Sigmoid colon (tissue), 7 donors: ENCODE measurements around the gene ACOXL. TPM values are rescaled to one million over a fixed set of nuclear protein-coding genes. Genes with fewer than 3 reads are reported as not detected.

Experiments used
- DNase-seq: peaks from one replicate; pipeline ENCODE4 v3.0.0-alpha.2; 2019
- H3K27ac ChIP-seq, 4 donors: fragments of 200-600 bp; sonication (generic); one replicate each; pipeline ENCODE4 v1.5.1; 2016 to 2019; ENCODE audit warnings: mild to moderate bottlenecking in 1 of 4
- H3K27me3 ChIP-seq, 3 donors: fragments of 200-600 bp; sonication (generic); one replicate each; pipeline ENCODE4 v1.5.1; 2019; ENCODE audit warnings: mild to moderate bottlenecking in 1 of 3
- H3K36me3 ChIP-seq, 4 donors: fragments of 200-600 bp; sonication (generic); one replicate each; pipeline ENCODE4 v1.5.1; 2016 to 2019
- H3K4me1 ChIP-seq, 4 donors: fragments of 200-600 bp; sonication (generic); one replicate each; pipeline ENCODE4 v1.5.1; 2017 to 2019
- H3K4me3 ChIP-seq, 4 donors: fragments of 200-600 bp; sonication (generic); one replicate each; pipeline ENCODE4 v1.5.1; 2017 to 2019; ENCODE audit warnings: mild to moderate bottlenecking in 2 of 4, moderate library complexity in 1 of 4
- H3K9me3 ChIP-seq, 4 donors: fragments of 200-600 bp in 3 of 4; sonication (generic) in 3 of 4; one replicate each; pipeline versions ENCODE4 v1.5.1 to v1.6.1; 2013 to 2019
- CTCF ChIP-seq, 4 experiments: fragments of 450-650 bp in 3 of 4; fragments of 200-600 bp in 1 of 4; IDR thresholded peaks; one replicate each; pipeline ENCODE4 v1.5.1; 2016 to 2019; ENCODE audit warnings: antibody characterized with exemption in 4 of 4, mild to moderate bottlenecking in 3 of 4, moderate library complexity in 2 of 4
- EP300 ChIP-seq, 4 donors: sonication (generic); formaldehyde crosslinking; IDR thresholded peaks; one replicate each; pipeline ENCODE4 v1.6.1; 2017; ENCODE audit warnings: antibody characterized with exemption in 4 of 4
- POLR2A ChIP-seq, 2 donors: fragments of 450-650 bp; IDR thresholded peaks; one replicate each; pipeline ENCODE4 v1.6.1; 2016; ENCODE audit warnings: antibody characterized with exemption in 2 of 2, mild to moderate bottlenecking in 2 of 2, moderate library complexity in 2 of 2
- POLR2AphosphoS5 ChIP-seq, 4 donors: sonication (generic); formaldehyde crosslinking; IDR thresholded peaks; one replicate each; pipeline ENCODE4 v1.6.1; 2017; ENCODE audit warnings: antibody characterized with exemption in 4 of 4
- WGBS, 2 donors: extraction: QIAGEN DNeasy Blood & Tissue Kit; methylation state at CpG; one replicate each; pipeline ENCODE4 v1.1.7; 2013; 5-methylcytosine and 5-hydroxymethylcytosine counted together
- intact Hi-C: fragments of 100-400 bp; cut with DNase I; formaldehyde crosslinking; loops from one replicate; pipeline ENCODE4 v1.15.1; 2023
- polyA plus RNA-seq, 3 donors: library from polyadenylated mRNA; stranded (reverse); fragments of 200-250 nt; gene quantifications; one replicate each; pipeline ENCODE4 v1.2.3, GENCODE V29; 2013
- total RNA-seq, 4 donors: library from RNA; depleted of rRNA; stranded (reverse); fragments of >200 nt; gene quantifications; one replicate each; pipeline ENCODE4 v1.1.0, GENCODE V29; 2016
- donor health status: healthy with polysubstance abuse.
- donor health status: Bipolar disorder and iron deficiency.
- donor health status: healthy.

The ACOXL gene
- total and polyA plus RNA-seq, 7 donors: 0.45 TPM; not detected in 6

DNA sequence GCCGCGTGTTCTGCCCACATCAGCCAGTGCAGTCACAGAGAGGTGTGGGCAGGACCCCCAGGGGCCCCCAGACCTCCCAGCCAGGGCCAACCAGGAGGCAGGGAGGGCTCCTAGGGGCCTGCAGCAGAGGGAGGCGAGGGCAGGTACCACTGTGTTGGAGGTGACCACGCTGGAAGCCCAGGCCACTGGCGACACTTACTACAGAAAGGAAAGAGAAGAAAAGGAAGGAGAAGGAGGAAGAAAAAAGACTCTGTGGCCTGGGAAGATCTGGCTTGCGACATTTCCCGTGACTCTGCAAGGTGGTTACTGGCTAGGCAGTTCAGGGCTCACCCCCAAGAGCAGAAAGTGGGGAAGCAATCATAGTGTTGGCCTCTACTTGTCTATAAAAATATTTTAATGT, 290.3 kb downstream of the ACOXL start:
- no peak for TF ChIP-seq POLR2AphosphoS5 (IDR thresholded peaks at IDR 0.05)
- no peak for TF ChIP-seq EP300 (IDR thresholded peaks at IDR 0.05)
- TF ChIP-seq POLR2A (IDR thresholded peaks at IDR 0.05): no peak
- no peak for TF ChIP-seq CTCF (IDR thresholded peaks at IDR 0.05)
- WGBS, 2 donors: 83 to 93% methylated on average over 7 of the region's 7 CpGs
- intact Hi-C loops: no loop called here

DNA sequence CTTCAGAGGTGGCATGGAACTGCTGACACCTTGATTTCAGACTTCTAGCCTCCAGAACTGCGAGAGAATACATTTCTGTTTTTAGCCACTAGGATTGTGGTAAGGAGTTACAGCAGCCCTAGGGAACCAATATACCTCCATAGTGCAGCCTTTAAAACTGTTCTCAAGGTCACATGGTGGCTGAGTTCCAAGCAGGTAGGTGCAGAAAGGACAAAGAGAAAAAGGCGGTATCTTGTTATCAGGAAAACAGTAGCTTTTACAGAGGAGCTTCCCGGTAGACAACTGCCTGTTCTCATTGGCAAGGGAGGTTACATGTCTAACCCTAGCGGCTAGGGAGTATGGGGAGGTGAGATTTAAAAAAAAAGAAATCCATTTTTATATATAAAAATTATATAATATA, 292.1 kb downstream of the ACOXL start:
- H3K36me3 ChIP-seq: no peaks in the 10 kb centered on the region
- H3K4me1 ChIP-seq: no peaks in the 10 kb centered on the region
- no peak for DNase-seq
- TF ChIP-seq EP300 (IDR thresholded peaks at IDR 0.05): no peak
- no peak for TF ChIP-seq POLR2AphosphoS5 (IDR thresholded peaks at IDR 0.05)
- TF ChIP-seq CTCF (IDR thresholded peaks at IDR 0.05): no peak
- TF ChIP-seq POLR2A (IDR thresholded peaks at IDR 0.05): no peak
- no peak overlapping the region for H3K4me3 ChIP-seq
- no peaks in the 10 kb centered on the region for H3K27me3 ChIP-seq
- 25 to 74% methylated on average over 4 of the region's 4 CpGs for WGBS, 2 donors
- no peak overlapping the region for H3K27ac ChIP-seq
- intact Hi-C loops: no loop called here
- H3K9me3 ChIP-seq: no peaks in the 10 kb centered on the region

More for the DNA sequence above, 290.3 kb downstream of the ACOXL start:
- no peak overlapping the region for H3K27ac ChIP-seq
- H3K9me3 ChIP-seq: no peaks in the 10 kb centered on the region
- H3K4me1 ChIP-seq: no peaks in the 10 kb centered on the region
- H3K36me3 ChIP-seq: no peaks in the 10 kb centered on the region
- H3K27me3 ChIP-seq: no peaks in the 10 kb centered on the region
- no peak for DNase-seq
- H3K4me3 ChIP-seq: no peak overlapping the region

DNA sequence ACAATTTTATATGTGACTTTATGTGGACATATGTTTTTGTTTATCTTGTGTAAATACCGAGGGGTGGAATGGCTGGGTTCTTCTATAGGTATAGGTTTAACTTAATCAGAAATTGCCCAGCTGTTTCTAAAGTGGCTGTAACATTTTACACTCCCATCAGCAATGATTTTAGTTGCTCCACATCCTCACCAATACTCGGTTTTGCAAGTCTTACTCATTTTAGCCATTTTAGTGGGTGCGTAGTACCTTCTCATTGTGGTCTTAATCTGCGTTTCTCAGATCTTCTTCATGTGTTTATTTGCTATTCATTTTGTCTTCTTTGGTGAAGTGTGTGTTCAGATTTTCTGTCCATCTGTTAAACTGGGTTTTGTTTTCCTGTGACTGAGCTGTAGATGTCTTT, 292.9 kb downstream of the ACOXL start:
- intact Hi-C loops: no loop called here
- Histone ChIP-seq H3K36me3 (no peaks in the 10 kb centered on the region), H3K27ac (no peak overlapping the region), H3K27me3 (no peaks in the 10 kb centered on the region), H3K4me3 (no peak overlapping the region), H3K4me1 (no peaks in the 10 kb centered on the region), H3K9me3 (no peaks in the 10 kb centered on the region)
- 40 to 63% methylated on average over 4 of the region's 4 CpGs for WGBS, 2 donors
- no peak for DNase-seq
- TF ChIP-seq POLR2A (IDR thresholded peaks at IDR 0.05) (no peak), CTCF (IDR thresholded peaks at IDR 0.05) (no peak), EP300 (IDR thresholded peaks at IDR 0.05) (no peak), POLR2AphosphoS5 (IDR thresholded peaks at IDR 0.05) (no peak)

DNA sequence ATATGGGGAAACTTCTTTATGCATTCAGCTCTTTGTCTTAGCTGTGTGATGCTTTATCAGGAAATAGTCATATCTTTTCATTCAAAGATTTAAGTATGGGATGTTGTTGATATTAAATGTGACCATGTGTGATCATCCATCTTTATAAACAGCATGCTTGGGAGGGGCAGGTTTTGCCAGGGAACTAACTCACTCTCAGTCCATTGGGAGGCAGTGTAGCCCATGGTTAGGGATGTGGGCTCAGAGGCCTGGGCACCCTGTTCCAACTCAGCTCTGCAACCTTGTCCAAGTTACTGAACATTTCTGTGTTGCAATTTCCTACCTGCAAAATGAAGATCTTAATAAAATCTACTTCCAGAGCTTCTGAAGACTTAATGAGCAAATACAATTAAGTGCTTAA, 296.3 kb downstream of the ACOXL start:
- no peaks in the 10 kb centered on the region for H3K9me3 ChIP-seq
- no peaks in the 10 kb centered on the region for H3K27me3 ChIP-seq
- intact Hi-C loops: no loop called here
- H3K4me1 ChIP-seq: no peaks in the 10 kb centered on the region
- no peaks in the 10 kb centered on the region for H3K36me3 ChIP-seq
- TF ChIP-seq EP300 (IDR thresholded peaks at IDR 0.05) (no peak), POLR2AphosphoS5 (IDR thresholded peaks at IDR 0.05) (no peak), POLR2A (IDR thresholded peaks at IDR 0.05) (no peak), CTCF (IDR thresholded peaks at IDR 0.05) (no peak)
- no peak for DNase-seq
- H3K27ac ChIP-seq: no peak overlapping the region
- H3K4me3 ChIP-seq: no peak overlapping the region

DNA sequence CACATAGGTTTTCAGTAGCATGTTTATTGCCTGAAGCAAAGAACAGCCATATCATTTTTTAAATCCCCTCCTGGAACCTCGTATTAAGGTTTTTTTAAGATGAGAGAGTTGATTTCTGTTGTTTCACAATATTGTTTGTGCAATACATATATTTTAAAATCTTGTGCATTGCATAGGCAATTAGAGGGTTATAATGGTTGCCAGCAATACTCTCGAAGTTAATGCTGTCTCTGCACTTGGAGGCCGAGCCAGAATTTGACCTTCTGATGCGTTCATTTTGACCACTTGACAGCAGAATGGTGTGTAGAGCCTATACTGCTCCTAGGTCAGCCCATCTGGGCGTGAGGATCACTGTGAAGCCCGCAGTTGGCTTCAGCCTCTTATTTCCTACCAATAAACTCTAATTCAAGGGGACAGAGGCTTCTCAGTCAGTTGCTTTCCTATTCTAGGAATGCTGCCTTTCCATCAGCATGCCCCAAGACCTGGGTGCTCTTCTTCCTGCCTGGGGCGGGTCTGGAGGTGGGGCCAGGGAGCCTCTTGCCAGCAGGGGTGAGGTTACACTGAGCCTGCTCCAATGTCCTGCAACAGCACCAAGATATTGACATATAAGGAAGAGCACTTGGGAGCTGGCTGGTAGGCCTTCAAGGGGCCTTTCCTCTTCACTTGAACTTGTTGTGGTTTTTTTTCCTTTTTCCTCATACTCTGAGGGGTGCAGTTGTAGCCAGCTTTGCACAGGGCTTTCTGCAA, 297.0 kb downstream of the ACOXL start:
- no peaks in the 10 kb centered on the region for H3K36me3 ChIP-seq
- WGBS, 2 donors: 52 to 65% methylated on average over 7 of the region's 7 CpGs
- DNase-seq: no peak
- H3K4me1 ChIP-seq: no peaks in the 10 kb centered on the region
- H3K4me3 ChIP-seq: no peak overlapping the region
- no peaks in the 10 kb centered on the region for H3K9me3 ChIP-seq
- H3K27me3 ChIP-seq: no peaks in the 10 kb centered on the region
- intact Hi-C loops: no loop called here
- TF ChIP-seq POLR2AphosphoS5 (IDR thresholded peaks at IDR 0.05) (no peak), EP300 (IDR thresholded peaks at IDR 0.05) (no peak), CTCF (IDR thresholded peaks at IDR 0.05) (no peak), POLR2A (IDR thresholded peaks at IDR 0.05) (no peak)
- no peak overlapping the region for H3K27ac ChIP-seq
